ENCODE data around the gene PDAP1.

- no peak for TF ChIP-seq CTCF (IDR thresholded peaks at IDR 0.05)
- no peak for TF ChIP-seq POLR2AphosphoS5 (IDR thresholded peaks at IDR 0.05)
These were observed 39.5 kb upstream of the PDAP1 start for GRCh38 chr7:99447943-99448342.

Data from prostate gland (tissue), 2 donors.